Measurements from ENCODE around the gene CPNE5. TPM values are rescaled to one million over a fixed set of nuclear protein-coding genes. Genes with fewer than 3 reads are reported as not detected.

Gene CPNE5
- total and polyA plus RNA-seq, 4 donors: 0.93 to 5.2 (median 3.8) TPM

DNA sequence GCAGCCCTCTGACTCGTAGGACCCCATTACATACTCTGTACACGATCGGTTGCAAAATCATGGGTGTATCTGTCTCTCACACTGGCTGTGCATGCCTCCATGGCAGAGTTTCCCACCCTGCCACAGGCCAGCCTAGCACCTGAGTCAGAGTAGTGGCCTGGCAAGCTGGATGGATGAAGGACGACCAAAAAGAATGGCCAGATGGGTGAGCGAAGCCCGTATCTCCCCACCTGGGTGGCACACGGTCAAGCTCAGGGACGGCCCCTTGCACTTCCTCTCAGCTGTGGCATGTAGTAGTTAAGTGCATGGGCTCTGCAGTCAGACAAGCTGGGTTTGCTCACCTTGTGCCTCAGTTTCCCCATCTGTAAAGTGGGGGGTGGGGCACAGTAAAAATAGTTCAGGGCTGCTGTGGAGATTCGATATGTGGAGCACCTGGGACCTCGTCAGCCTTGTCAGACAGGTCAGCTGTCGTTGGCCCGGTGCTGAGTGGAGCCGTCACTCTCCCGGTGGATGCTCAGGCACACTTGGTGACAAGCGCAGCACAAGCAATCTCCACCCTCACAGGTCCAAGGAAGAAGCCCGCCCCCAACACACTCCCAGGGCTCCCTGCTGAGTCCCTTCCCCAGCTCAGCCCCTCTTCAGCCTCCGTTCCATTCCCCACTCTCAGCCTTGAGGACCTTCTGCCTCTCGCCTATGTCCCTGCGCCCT is 12.6 kb downstream of the CPNE5 start:
- TF ChIP-seq CTCF (IDR thresholded peaks at IDR 0.05; ENCODE audit: control extremely low read depth, extremely low read depth): no peak
- H3K9ac ChIP-seq (ENCODE audit: insufficient read depth in 1 of 2, low read length in 2 of 2): no peak overlapping the region
- no peaks in the 10 kb centered on the region for H3K36me3 ChIP-seq (ENCODE audit: control insufficient read depth in 4 of 4, insufficient read depth in 4 of 4, low read length in 4 of 4)
- peak overlapping the region in 1 of 2 donors; percentile 28 for H3K27ac ChIP-seq (ENCODE audit: low read depth in 1 of 2, low read length in 1 of 2)
- no peak overlapping the region for H3K4me3 ChIP-seq
- peaks cover 2 to 25% (median 15%) of the 10 kb centered on the region in 5 donors for H3K4me1 ChIP-seq (ENCODE audit: control insufficient read depth in 5 of 5, insufficient read depth in 5 of 5, low read length in 5 of 5)
- 77 to 79% methylated on average over 19 of the region's 19 CpGs for WGBS, 2 donors
- DNase-seq: no peak
- no peaks in the 10 kb centered on the region for H3K9me3 ChIP-seq (ENCODE audit: control insufficient read depth in 4 of 4, insufficient read depth in 3 of 4, low read length in 3 of 4)
- no peaks in the 10 kb centered on the region for H3K27me3 ChIP-seq (ENCODE audit: control insufficient read depth in 3 of 3, insufficient read depth in 3 of 3, low read length in 2 of 3)
- ATAC-seq (ENCODE audit: insufficient read depth, low FRiP score): no peak

- Histone ChIP-seq H3K9ac (ENCODE audit: insufficient read depth in 1 of 2, low read length in 2 of 2) (no peak overlapping the region), H3K27ac (ENCODE audit: low read depth in 1 of 2, low read length in 1 of 2) (no peak overlapping the region), H3K4me1 (ENCODE audit: control insufficient read depth in 5 of 5, insufficient read depth in 5 of 5, low read length in 5 of 5) (peaks cover 2 to 25% (median 15%) of the 10 kb centered on the region in 5 donors), H3K4me3 (no peak overlapping the region), H3K9me3 (ENCODE audit: control insufficient read depth in 4 of 4, insufficient read depth in 3 of 4, low read length in 3 of 4) (no peaks in the 10 kb centered on the region), H3K27me3 (ENCODE audit: control insufficient read depth in 3 of 3, insufficient read depth in 3 of 3, low read length in 2 of 3) (no peaks in the 10 kb centered on the region), H3K36me3 (ENCODE audit: control insufficient read depth in 4 of 4, insufficient read depth in 4 of 4, low read length in 4 of 4) (no peaks in the 10 kb centered on the region)
- ATAC-seq (ENCODE audit: insufficient read depth, low FRiP score): no peak
- peak in 2 of 3 donors; percentile 33 to 50 for DNase-seq
- WGBS, 2 donors: 89 to 90% methylated on average over 8 of the region's 8 CpGs
- no peak for TF ChIP-seq CTCF (IDR thresholded peaks at IDR 0.05; ENCODE audit: control extremely low read depth, extremely low read depth)
Measured at GRCh38 chr6:36825994-36826393, 13.2 kb downstream of the CPNE5 start.

- TF ChIP-seq CTCF (IDR thresholded peaks at IDR 0.05; ENCODE audit: control extremely low read depth, extremely low read depth): no peak
- WGBS, 2 donors: 90 to 92% methylated on average over 6 of the region's 6 CpGs
- Histone ChIP-seq H3K27ac (ENCODE audit: low read depth in 1 of 2, low read length in 1 of 2) (no peak overlapping the region), H3K4me3 (no peak overlapping the region), H3K27me3 (ENCODE audit: control insufficient read depth in 3 of 3, insufficient read depth in 3 of 3, low read length in 2 of 3) (no peaks in the 10 kb centered on the region), H3K9me3 (ENCODE audit: control insufficient read depth in 4 of 4, insufficient read depth in 3 of 4, low read length in 3 of 4) (no peaks in the 10 kb centered on the region), H3K36me3 (ENCODE audit: control insufficient read depth in 4 of 4, insufficient read depth in 4 of 4, low read length in 4 of 4) (no peaks in the 10 kb centered on the region), H3K9ac (ENCODE audit: insufficient read depth in 1 of 2, low read length in 2 of 2) (no peak overlapping the region), H3K4me1 (ENCODE audit: control insufficient read depth in 5 of 5, insufficient read depth in 5 of 5, low read length in 5 of 5) (peaks cover 2 to 23% (median 15%) of the 10 kb centered on the region in 5 donors)
- DNase-seq (no peak), ATAC-seq (ENCODE audit: insufficient read depth, low FRiP score) (no peak)
Measured at GRCh38 chr6:36825452-36825851, 13.8 kb downstream of the CPNE5 start.

Measured in lung (tissue), 12 donors.